ENCODE measurements around the gene POLE4. TPM values are rescaled to one million over a fixed set of nuclear protein-coding genes. Genes with fewer than 3 reads are reported as not detected.

POLE4 gene, protein sequence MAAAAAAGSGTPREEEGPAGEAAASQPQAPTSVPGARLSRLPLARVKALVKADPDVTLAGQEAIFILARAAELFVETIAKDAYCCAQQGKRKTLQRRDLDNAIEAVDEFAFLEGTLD
- 29.0 and 30.0 TPM in 2 replicates for total RNA-seq

DNA sequence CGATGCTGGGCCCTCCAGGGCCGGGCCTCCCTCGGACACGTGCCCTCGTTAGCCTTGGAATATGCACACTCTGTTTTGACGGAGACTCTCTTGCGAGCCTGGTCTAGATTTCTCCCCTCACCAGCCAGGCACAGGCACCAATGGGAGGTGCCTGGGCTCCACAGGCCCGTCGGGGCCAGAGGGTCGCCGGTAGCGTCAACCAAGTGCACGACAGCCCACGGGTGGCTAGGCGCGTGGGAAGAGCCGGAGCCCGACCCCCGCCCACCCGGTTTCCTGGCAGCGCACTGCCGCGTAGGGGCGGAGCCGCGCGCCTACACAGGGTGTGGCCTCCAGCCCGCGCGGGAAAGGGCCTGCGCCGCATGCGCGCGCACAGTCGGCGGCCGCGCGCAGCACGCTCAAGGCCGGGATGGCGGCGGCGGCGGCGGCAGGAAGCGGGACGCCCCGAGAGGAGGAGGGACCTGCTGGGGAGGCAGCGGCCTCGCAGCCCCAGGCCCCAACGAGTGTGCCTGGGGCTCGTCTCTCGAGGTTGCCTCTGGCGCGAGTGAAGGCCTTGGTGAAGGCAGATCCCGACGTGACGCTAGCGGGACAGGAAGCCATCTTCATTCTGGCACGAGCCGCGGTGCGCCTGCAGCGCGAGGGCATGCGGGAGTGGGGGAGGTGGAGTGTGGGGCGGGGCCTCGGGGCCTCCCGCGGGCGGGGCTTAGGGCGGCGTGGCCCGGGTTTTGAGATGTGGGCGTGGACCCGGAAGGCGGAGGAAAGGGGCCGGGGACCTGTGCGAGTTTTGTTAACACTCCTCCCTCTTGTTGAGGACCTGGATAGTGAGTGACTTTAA is at the start of gene POLE4:
Gene POLE4, plus strand, starts transcription at position 370 of the 832 bp plus-strand sequence. Its CDS starts 37 bp downstream, at position 407.

Other genes with a start within 250 kb of the POLE4 start
- gene HK2, start 124.5 kb upstream of the POLE4 start, total RNA-seq, result 86.0 and 91.0 TPM in 2 replicates
- gene TACR1, start 240.9 kb downstream of the POLE4 start, total RNA-seq, result under 0.01 TPM in 2 replicates

All from smooth muscle cell of bladder (primary cell).